HepG2 (cell line): ENCODE measurements around the gene PDE9A. TPM values are rescaled to one million over a fixed set of nuclear protein-coding genes. Genes with fewer than 3 reads are reported as not detected.

Source experiments
- DMAP1 ChIP-seq: IDR thresholded peaks from 2 replicates; pipeline ENCODE4 v1.6.1; 2016
- HDAC6 ChIP-seq: fragments of 200-600 bp; sonication (generic); IDR thresholded peaks from 2 replicates; pipeline ENCODE4 v1.7.0; 2017; ENCODE audit warnings: mild to moderate bottlenecking, antibody characterized with exemption, low read length, low read depth
- KDM6A ChIP-seq: IDR thresholded peaks from 2 replicates; pipeline ENCODE4 v1.6.1; 2016; ENCODE audit warnings: low read depth
- LCORL ChIP-seq, 2 experiments: fragments of 450-650 bp in 1 of 2; sonication (generic) in 1 of 2; formaldehyde crosslinking in 1 of 2; IDR thresholded peaks; 2 replicates each; pipeline versions ENCODE4 v1.5.0 to v1.6.1; 2017 to 2020; ENCODE audit warnings: antibody characterized with exemption in 1 of 2, missing genetic modification reagents in 1 of 2
- SKIL ChIP-seq: sonication (generic); formaldehyde crosslinking; IDR thresholded peaks from 2 replicates; pipeline ENCODE4 v1.8.0; 2022; ENCODE audit warnings: missing genetic modification reagents, mild to moderate bottlenecking, moderate library complexity, borderline replicate concordance
- TBL1XR1 ChIP-seq: fragments of 150-350 bp; IDR thresholded peaks from 2 replicates; pipeline ENCODE4 v1.6.1; 2014; ENCODE audit warnings: borderline replicate concordance, low read length; ENCODE audit not compliant: partially characterized antibody
- XRCC5 ChIP-seq: fragments of 200-400 bp; formaldehyde crosslinking; optimal IDR thresholded peaks from 2 replicates; pipeline ENCODE3; 2017; ENCODE audit warnings: mild to moderate bottlenecking, low read length
- ZKSCAN5 ChIP-seq: sonication (generic); formaldehyde crosslinking; IDR thresholded peaks from 2 replicates; pipeline ENCODE4 v1.5.1; 2020; ENCODE audit warnings: mild to moderate bottlenecking, missing genetic modification reagents
- ZNF232 ChIP-seq: sonication (generic); formaldehyde crosslinking; IDR thresholded peaks from 2 replicates; pipeline ENCODE4 v1.4.0; 2020; ENCODE audit warnings: missing genetic modification reagents, borderline replicate concordance
- ZNF318 ChIP-seq: sonication (generic); formaldehyde crosslinking; IDR thresholded peaks from 2 replicates; pipeline ENCODE4 v1.4.0; 2020; ENCODE audit warnings: mild to moderate bottlenecking, missing genetic modification reagents
- ZNF33A ChIP-seq: sonication (generic); formaldehyde crosslinking; IDR thresholded peaks from 2 replicates; pipeline ENCODE4 v1.5.1; 2020; ENCODE audit warnings: missing genetic modification reagents, mild to moderate bottlenecking, moderate library complexity, borderline replicate concordance
- ZNF513 ChIP-seq: sonication (generic); formaldehyde crosslinking; conservative IDR thresholded peaks from 2 replicates; pipeline ENCODE4 v1.5.0; 2020; ENCODE audit warnings: missing genetic modification reagents
- ZNF552 ChIP-seq: sonication (generic); formaldehyde crosslinking; IDR thresholded peaks from 2 replicates; pipeline ENCODE4 v1.9.0; 2022; ENCODE audit warnings: missing genetic modification reagents, mild to moderate bottlenecking, borderline replicate concordance
- ZNF678 ChIP-seq: sonication (generic); formaldehyde crosslinking; IDR thresholded peaks from 2 replicates; pipeline ENCODE4 v1.4.0; 2020; ENCODE audit warnings: mild to moderate bottlenecking, missing genetic modification reagents
- ZNF788 ChIP-seq: sonication (generic); formaldehyde crosslinking; IDR thresholded peaks from 2 replicates; pipeline ENCODE4 v1.5.0; 2020; ENCODE audit warnings: mild to moderate bottlenecking, missing genetic modification reagents, borderline replicate concordance
- polyA plus RNA-seq, 8 experiments: library from polyadenylated mRNA; depleted of rRNA in 3 of 8; stranded (reverse) in 7 of 8; unstranded in 1 of 8; fragments of >200 nt; fragmentation: Illumina TruSeq in 4 of 8; extraction: Trizol in 4 of 8; gene quantifications; 2 replicates each; pipeline versions ENCODE4 v1.2.1 to v1.2.3, GENCODE V29; 2011 to 2016; ENCODE audit warnings: low read depth in 4 of 8, missing spikeins in 1 of 8, mixed read lengths in 1 of 8; ENCODE audit not compliant: insufficient read depth in 1 of 8
- total RNA-seq, 5 experiments: library from RNA; depleted of rRNA; stranded (reverse); fragments of >200 nt; fragmentation: Illumina TruSeq; extraction: Trizol; gene quantifications; 2 replicates each; pipeline ENCODE4 v1.2.3, GENCODE V29; 2016; ENCODE audit warnings: low read depth in 1 of 5

PDE9A gene
- total and polyA plus RNA-seq, 2 of the 13 experiments (the other 11 are each of a cell fraction or from before 2014, with no cell fraction given) = 4.6 to 19.7 TPM

- TF ChIP-seq LCORL (IDR thresholded peaks at IDR 0.05) (no peak), LCORL (CRISPR knock-in tag; IDR thresholded peaks at IDR 0.05) (peak; percentile 40; the same call in 1 of the 2 replicates), ZKSCAN5 (CRISPR knock-in tag) (no peak), DMAP1 (CRISPR knock-in tag) (peak; percentile 30; the same call in 1 of the 2 replicates), ZNF33A (CRISPR knock-in tag) (no peak), HDAC6 (no peak), ZNF788 (CRISPR knock-in tag) (peak; percentile 72; the same call in 1 of the 2 replicates), ZNF678 (CRISPR knock-in tag) (no peak), ZNF552 (CRISPR knock-in tag) (0 out of 2 replicates have a peak, but pooled peaks have one; percentile 43), XRCC5 (peak; percentile 12), ZNF318 (CRISPR knock-in tag) (no peak), KDM6A (CRISPR knock-in tag) (peak; percentile 43; the same call in 1 of the 2 replicates), SKIL (no peak), TBL1XR1 (no peak), ZNF513 (CRISPR knock-in tag) (no peak), ZNF232 (CRISPR knock-in tag) (no peak)
Measured at GRCh38 chr21:42760951-42761751, 107.7 kb downstream of the PDE9A start (continued).
